NCI-H226 (cell line): ENCODE results near the gene ZNF774.
"Not testable (repeated sequence)": the region's sequence is repeated elsewhere in the genome, so short reads cannot be mapped to it uniquely, and the experiment has no call there.

Source experiments
- DNase-seq: peaks from one replicate; pipeline ENCODE4 v3.0.0-alpha.2; 2015

The ZNF774 gene

DNA sequence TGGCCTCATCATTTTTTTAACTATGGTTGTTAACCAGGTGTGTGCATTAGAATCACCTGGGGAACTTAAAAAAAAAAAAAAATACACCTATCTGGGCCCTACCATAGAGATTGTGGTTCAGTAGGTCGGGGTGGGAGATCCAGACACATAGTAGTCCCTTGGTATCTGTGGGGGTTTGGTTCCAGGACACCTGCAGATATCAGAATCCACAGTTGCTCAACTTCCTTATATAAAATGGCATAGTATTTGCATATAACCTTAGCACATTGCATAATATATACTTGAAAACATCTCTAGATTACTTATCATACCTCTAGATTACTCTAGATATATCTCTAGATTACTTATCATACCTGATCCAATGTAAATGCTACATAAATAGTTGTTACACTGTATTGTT is 41.0 kb downstream of the ZNF774 start:
- no peak for DNase-seq

DNA sequence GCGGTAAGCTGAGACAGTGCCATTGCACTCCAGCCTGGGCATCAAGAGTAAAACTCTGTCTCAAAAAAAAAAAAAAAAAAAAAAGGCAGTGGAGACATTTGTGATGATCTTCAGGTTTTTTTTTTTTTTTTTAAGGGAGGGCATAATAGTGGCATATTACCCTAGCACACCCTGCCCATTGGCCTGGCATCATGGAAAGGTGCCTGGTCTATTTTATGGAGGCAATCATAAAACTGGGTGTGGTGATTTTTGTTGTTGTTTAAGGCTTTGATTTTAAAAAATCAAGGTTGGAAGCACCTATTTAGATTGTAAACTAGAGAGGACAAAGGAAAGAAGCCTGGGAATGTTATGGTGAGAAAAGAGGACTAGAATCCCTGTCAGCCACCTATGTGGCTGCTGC is 42.0 kb downstream of the ZNF774 start:
- no peak for DNase-seq

- DNase-seq = no peak
Observed at GRCh38 chr15:90394748-90395442, 42.8 kb downstream of the ZNF774 start.

GRCh38 chr15:90396321-90396720 is 44.2 kb downstream of the ZNF774 start:
- DNase-seq = no peak

- no peak for DNase-seq
Observed at GRCh38 chr15:90400005-90400758, 48.1 kb downstream of the ZNF774 start.

DNA sequence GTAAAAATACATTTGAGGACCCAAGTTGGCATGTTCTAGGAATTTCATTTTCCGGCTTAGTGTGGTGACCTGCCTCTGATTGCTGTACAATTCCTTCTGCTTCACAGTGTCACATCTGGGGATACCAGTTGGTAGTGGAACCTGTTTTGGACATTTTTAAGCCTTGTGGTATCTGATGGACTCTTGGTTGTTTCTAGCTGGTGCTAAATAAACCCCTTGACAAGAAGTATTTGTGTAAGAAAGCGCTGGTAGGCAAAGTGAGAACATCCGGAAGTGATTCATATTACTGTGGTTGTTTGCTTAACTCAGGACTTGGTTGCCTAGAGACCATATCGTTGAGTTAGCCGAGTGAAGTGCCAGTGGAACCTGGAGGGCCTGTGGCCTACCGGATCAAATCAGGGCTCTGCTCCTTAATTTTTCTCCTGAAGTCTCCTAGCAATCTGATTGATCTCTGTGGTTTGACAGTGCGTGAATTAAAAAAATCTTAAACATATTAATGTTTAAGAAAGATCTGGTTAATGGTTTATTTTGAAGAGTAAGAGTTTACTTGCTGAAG is 48.8 kb downstream of the ZNF774 start:
- peak; percentile 99 for DNase-seq

- DNase-seq = peak; percentile 49
Observed at GRCh38 chr15:90401495-90401894, 49.4 kb downstream of the ZNF774 start.

DNA sequence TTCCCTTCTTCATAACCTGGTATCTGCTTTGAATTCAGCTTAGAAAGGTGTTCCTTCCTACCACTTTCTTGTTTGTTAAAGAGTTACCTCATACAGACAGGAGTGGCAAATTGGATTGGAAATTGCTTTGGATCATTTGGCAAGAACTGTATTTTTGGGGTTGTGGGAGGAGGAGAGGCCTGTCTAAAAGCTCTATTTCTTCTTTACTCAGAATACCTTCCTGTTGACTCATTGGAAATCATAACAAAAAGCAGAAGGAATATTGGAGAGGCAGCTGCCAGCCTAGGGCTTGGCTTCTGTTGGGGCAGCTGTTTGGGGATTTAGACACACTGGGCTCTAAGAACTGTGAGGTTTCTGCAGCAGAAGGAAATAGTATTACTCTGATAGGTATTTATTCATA is 50.1 kb downstream of the ZNF774 start:
- peak; percentile 99 for DNase-seq

DNA sequence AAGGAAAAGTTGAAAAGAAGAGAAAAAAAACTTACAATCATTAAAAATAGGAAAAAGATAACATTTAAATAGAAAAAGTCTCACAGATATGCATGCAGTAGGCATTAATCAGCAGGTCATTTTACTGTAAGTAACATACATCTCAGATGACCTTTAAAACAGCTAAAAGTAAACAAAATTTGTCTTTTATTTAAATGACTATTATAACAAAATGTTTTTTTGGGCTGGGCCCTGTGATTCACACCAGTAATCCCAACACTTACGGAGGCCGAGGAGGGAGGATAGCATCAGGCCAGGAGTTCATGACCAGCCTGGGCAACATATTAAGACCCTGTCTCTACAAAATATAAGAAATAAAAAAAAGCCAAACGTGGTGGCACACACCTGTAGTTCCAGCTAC is 50.7 kb downstream of the ZNF774 start:
- no peak for DNase-seq

GRCh38 chr15:90405055-90405607 is 53.0 kb downstream of the ZNF774 start:
- DNase-seq = no peak

DNA sequence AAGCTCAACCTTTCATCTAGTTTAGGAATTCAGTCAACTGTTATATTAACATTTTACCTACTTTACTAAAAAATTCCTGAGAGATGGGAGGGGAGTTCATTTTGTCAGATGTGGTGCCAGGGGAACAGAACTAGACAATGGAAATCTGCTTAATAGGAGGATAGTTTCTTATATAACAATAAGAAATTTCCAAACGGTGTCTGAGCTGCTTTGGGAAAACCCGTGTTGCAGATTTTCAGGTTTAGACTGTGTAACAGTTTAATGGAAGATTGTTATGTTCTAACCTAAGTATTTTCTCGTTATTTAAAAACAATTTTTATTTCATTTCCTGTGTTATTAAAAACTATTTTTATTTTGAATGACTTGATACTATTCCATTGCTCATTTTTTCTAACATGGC is 55.3 kb downstream of the ZNF774 start:
- DNase-seq = no peak

DNA sequence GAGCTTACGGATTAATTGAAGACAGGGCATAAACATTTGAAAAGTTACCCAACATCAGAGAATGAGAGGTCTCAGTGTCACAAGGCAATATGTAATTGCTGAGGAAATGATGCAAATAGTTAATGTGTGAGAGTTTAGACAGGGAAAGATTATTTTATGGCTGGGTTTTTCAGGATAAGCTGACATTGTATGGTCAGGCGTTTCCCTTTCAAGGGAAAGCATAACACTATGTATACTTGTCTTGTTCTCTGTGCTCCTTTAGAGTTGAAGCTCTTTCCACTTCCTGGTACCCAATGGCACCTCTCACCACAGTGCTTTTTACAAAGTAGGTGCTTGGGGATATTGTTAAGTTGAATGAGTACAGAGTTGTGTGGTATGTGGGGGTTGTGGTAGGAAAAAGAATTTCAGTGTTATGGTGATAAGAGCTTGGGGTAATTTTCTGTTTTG is 55.8 kb downstream of the ZNF774 start:
- peak; percentile 75 for DNase-seq

GRCh38 chr15:90408657-90409056 is 56.6 kb downstream of the ZNF774 start:
- no peak for DNase-seq

DNA sequence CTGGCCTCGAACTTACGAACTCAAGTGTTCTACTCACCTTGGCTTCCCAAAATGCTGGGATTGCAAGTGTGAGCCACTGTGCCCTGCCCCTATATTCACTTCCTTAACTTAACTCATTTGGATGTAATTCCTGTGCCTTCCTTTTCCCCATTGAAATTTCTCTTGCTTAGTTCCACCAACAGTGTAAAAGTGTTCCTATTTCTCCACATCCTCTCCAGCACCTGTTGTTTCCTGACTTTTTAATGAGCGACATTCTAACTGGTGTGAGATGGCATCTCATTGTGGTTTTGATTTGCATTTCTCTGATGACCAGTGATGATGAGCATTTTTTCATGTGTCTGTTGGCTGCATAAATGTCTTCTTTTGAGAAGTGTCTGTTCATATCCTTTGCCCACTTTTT is 57.5 kb downstream of the ZNF774 start:
- DNase-seq = not testable (repeated sequence)

- DNase-seq = not testable (repeated sequence)
Observed at GRCh38 chr15:90410316-90410715, 58.2 kb downstream of the ZNF774 start.

DNA sequence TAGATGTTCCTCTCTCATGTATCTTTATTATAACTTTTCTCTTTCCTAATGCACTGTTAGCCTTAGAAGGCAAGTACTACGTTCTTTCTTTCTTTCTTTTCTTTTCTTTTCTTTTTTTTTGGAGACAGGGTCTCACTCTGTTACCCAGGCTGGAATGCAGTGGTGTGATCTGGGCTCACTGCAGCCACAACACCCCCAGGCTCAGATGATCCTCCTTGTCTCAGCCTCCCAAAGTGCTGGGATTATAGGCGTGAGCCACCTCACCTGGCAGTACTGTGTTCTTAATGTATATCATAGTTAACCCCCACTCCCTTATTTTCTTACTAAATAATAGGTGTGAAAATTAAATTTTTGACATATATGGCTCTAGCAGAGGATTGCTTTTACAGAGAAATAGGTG is 59.1 kb downstream of the ZNF774 start:
- DNase-seq = no peak
